IPS-NIHi7 (cell line): ENCODE data around the gene TXNDC8.
A peak's percentile ranks its signal among the peaks of the same experiment; 100 is the strongest.

Experiments
- DNase-seq: peaks from one replicate; pipeline ENCODE4 v3.0.0; 2012; ENCODE audit warnings: mixed read lengths; ENCODE audit errors: extremely low spot score

TXNDC8 gene

GRCh38 chr9:110282018-110282738, 55.5 kb downstream of the TXNDC8 start:
- DNase-seq = no peak

DNA sequence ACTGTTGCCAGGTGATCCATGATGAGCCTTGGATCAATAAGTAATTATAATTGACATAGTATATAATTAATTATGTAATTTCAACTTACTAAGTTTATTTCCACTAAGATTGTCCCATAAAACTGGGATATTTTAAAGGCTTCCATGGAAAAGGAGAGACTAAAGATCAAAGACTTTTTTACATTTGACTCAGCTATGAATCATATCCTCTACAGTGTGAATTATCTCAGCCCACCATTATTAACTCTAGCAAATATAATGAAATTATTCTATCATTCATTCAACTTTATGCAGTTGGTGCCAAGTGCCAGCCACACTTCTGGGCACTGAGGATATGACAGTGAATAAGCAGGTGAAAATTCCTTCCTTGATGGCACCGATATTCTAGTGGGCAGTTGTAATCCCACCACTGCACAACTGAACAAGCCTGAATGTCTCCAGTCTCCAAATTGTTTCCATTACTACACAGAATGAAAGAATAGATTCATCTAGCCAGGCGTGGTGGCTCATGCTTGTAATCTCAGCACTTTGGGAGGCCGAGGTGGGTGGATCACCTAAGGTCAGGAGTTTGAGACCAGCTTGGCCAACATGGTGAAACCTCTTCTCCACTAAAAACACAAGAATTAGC, 59.5 kb downstream of the TXNDC8 start:
- no peak for DNase-seq

DNA sequence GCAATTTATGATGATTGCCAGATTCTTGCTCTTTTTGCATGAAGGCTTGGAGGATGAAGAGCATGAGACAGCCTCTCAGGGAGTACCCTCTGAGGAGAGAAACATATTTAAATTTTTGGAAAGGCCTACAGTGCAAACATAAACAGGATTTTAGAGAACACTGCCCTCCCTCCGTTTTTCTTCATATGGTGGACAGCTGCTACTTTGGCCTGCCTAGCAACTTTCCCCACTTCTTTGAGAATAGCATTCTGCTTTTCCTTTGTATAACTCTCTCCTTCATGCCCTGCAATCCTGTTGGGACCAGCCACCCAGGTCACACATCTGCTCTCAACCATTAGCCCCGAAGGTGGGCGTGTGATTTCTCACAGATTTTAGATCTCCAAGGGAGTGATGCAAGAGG, 60.9 kb downstream of the TXNDC8 start:
- no peak for DNase-seq

GRCh38 chr9:110270211-110270995, 67.3 kb downstream of the TXNDC8 start:
- no peak for DNase-seq

DNA sequence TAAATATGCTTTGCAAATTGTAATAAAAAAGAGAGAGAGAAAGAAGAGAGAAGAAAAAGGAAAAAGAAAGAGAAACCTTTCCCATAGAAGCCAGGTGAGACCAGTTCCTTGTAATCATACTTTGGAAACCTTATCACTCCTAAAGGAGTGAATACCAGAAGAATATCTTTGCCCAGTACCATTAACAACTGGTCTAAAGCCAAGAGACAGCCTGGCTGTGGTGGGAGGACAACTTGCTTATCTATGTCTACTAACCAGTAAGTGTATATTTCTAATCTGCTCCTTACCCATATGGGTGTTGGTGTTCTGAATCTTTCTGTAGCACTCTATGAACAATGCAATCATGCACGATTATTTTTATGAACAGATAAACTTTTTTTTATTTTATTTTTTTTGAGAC, 70.9 kb downstream of the TXNDC8 start:
- no peak for DNase-seq

DNA sequence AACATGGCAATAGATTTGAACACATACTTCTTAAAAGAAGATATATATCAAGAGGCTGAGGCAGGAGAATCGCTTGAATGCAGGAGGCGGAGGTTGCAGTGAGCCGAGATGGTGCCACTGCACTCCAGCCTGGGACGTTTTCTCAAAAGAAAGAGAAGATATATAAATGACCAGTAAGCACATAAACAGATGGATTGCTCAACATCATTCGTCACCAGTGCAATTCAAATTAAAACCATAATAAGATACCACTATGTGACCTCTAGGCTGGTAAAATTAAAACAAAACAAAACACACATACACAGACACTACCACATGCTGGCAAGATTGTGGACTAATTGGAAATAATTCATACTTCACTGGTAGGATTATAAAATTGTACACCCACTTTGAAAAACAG, 76.0 kb downstream of the TXNDC8 start:
- no peak for DNase-seq

DNA sequence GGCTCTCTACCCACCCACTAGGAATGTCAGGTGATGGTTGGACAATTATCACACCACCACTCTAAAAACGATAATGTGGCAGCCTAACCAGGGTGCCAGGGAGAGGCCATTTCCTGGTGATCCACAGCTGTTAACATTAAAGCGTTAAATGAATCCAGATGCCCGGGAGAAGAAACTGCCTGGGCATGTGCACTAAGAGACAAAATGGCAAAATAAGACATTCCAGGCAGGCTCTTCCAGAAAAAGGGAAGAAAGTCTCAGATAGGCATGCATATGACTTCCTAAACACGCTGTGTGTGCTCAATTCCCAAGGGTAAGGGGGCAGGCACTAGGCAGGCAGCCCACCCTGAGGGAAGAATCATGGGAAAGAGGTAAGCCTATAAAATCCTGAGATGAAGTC, 76.8 kb downstream of the TXNDC8 start:
- no peak for DNase-seq

DNA sequence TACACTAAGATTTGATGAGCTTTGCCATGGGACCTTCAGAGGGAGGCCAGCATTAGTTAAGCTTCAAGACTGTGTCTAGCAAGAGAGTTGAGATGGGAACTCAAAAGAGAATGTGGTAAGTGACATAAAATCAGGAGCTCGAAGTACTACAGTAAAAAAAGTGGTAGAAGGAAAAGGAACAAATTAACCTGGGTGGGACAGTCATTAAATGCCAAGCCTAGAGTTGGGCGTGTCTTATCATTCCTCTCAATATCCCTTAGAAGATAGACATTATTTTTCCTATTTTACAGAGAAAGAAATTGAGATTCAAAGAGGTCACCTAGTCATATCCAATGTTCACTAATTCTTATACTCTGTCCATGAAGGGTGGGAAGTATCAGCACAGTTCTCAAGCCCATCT, 78.1 kb downstream of the TXNDC8 start:
- DNase-seq = no peak

DNA sequence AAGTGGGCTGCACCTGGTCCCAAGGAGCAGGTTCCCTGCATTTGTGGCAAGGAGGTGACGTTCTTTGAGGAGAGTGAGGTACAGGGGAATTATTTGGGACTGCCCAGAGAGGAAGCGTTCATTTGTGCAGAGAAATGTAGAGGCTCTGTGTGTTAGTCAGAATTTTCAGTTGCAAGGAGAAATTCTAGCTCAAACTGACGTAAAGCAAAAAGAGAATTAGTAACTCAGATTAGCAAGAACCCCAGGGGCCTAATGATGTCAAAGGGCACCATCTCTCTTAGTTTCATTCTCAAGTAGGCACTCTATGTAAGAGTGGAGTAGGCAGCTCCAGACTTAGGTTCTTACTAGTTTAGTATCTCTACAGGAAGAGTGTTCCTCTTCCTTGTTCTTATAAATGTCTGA, 79.0 kb downstream of the TXNDC8 start:
- DNase-seq = no peak

GRCh38 chr9:110257956-110258355, 79.7 kb downstream of the TXNDC8 start:
- no peak for DNase-seq

DNA sequence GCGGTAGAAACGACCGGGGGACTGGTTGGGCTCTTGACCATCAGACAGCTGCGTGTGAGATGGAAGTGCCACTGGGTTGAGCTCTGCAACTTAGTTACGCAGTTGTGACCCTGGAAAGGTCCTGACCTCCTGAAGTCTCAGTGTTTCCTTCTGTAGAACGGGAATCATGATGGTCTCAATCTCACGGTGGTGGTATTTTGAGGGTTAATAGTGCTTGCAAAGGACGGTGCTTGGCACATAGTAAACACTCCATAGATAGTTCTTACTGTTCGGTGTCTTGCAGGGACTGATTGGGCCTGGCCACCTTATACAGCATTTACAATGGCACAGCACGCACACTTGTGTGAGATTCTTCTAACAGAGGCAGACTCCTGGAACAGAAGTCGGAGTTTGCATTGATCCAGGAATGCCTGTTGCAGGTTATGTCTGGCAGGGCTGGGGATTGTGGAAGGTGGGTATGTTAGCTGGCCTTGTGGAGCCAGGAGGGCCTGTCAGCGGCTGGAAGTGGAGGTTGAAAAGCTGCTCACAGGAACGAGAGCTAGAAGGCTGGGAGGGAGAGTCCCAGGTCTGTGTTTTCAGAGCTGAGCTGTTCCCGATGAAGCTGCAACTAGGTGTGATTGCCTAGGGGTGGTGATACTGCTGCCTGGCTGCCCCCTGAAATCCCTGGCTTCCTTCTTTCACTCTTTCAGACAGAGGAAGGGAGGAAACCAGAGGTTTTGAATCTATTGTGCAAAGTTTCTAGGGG, 80.4 kb downstream of the TXNDC8 start:
- DNase-seq = peak; percentile 29

- DNase-seq = peak; percentile 87
Measured at GRCh38 chr9:110256380-110257096, 81.1 kb downstream of the TXNDC8 start, which contains the start of gene TXN. TSS of gene TXN (minus strand) at chr9:110256507. CDS start at chr9:110256435, 72 bp downstream.

DNA sequence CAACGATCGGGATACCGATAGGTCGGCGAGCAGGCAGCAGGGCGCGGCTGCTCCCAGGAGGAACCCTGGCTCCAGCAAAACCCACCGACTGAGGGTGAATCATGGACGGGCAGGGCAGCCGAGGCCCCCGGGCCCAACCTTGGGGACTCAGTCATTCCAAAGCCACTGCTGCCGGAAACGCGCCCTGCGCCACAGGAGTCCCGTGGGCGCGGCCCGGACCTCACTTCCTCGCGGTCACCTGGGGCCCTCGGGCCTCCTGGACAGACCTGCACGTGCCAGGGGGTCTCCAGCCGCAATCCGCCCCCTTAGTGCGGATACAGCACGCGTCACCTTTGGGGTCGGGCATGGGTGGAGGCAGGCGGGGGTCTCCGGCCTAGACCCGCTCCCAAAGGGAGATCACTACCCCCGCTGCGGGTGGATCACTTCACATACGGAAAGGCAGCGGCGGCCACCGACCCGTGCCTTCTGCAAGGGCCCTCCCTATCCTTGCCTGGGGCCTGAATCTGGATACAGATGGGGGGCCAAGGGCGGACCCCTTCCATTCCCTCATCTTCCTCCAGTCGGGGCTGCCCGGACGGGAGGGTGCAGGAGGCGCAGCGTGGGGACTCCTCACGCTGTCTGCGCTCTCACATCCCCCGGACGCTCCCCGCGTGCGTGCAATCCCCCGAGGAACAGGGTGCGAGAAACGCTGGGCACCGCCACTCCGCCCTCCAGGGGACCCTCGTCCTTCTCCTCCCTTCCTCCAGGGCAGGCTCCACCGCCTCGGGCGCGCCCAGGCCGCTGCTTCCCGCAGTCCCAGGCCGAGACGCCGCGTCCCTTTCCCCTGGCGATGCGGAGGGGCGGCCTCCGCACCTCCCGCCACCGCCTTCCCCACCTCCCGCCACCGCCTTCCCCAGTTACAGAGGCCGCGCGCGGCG, 81.9 kb downstream of the TXNDC8 start:
- peak; percentile 32 for DNase-seq

- peak; percentile 21 for DNase-seq
Measured at GRCh38 chr9:110255034-110255462, 82.6 kb downstream of the TXNDC8 start.

- DNase-seq = no peak
Measured at GRCh38 chr9:110254500-110254899, 83.2 kb downstream of the TXNDC8 start.
